Activated B cell treated with CpG ODN at 0.5 μM for 24 hours (primary cell): ENCODE measurements around the gene PDE10A. TPM values are rescaled to one million over a fixed set of nuclear protein-coding genes. Genes with fewer than 3 reads are reported as not detected.
"Not testable (repeated sequence)": the region's sequence is repeated elsewhere in the genome, so short reads cannot be mapped to it uniquely, and the experiment has no call there.

Source experiments
- ATAC-seq: fragments of 200-7000 bp; cut with Tn5 transposase; one replicate; pipeline ENCODE4 v1.10.0; 2021; ENCODE audit warnings: low read depth, mild to moderate bottlenecking, moderate library complexity
- CTCF ChIA-PET: fragments of 350-600 bp; sonication (Branson Sonifier 250); formaldehyde crosslinking; loops from one replicate; lab custom pipeline; 2021; ENCODE audit warnings: antibody characterized with exemption; lab: Charles Lee
- POLR2A ChIA-PET: fragments of 350-600 bp; sonication (Branson Sonifier 250); formaldehyde crosslinking; loops from one replicate; lab custom pipeline; 2021; ENCODE audit warnings: antibody characterized with exemption; lab: Charles Lee
- DNase-seq: peaks from one replicate; pipeline ENCODE4 v3.0.0; 2022
- H3K27ac Mint-ChIP-seq: one replicate; pipeline ENCODE4 v1.8.0; 2020; ENCODE audit warnings: mixed read lengths
- H3K27me3 Mint-ChIP-seq: one replicate; pipeline ENCODE4 v1.8.0; 2021; ENCODE audit warnings: mixed read lengths
- H3K36me3 Mint-ChIP-seq: one replicate; pipeline ENCODE4 v1.8.0; 2021; ENCODE audit warnings: low read depth, mixed read lengths
- H3K4me1 Mint-ChIP-seq: one replicate; pipeline ENCODE4 v1.8.0; 2021; ENCODE audit warnings: mixed read lengths
- H3K4me3 Mint-ChIP-seq: one replicate; pipeline ENCODE4 v1.8.0; 2020; ENCODE audit warnings: mild to moderate bottlenecking, mixed read lengths
- H3K9me3 Mint-ChIP-seq: one replicate; pipeline ENCODE4 v1.8.0; 2020; ENCODE audit warnings: mixed read lengths
- CTCF ChIP-seq: fragments of 200-600 bp; IDR thresholded peaks from one replicate; pipeline ENCODE4 v1.8.0; 2022; ENCODE audit warnings: antibody characterized with exemption, mild to moderate bottlenecking
- intact Hi-C: fragments of 100-400 bp; cut with micrococcal nuclease; formaldehyde crosslinking; loops from one replicate; pipeline ENCODE4 v1.15.1; 2024
- total RNA-seq: library from RNA; stranded (reverse); gene quantifications from 2 replicates; pipeline ENCODE4 v1.2.3, GENCODE V29; 2022

Gene PDE10A
- total RNA-seq, 1 donor from 2014 or later, result not detected

- Mint-ChIP-seq H3K27me3 (no peaks in the 10 kb centered on the region), H3K4me3 (no peak overlapping the region), H3K36me3 (no peaks in the 10 kb centered on the region), H3K27ac (no peak overlapping the region), H3K9me3 (peaks cover 5% of the 10 kb centered on the region), H3K4me1 (no peaks in the 10 kb centered on the region)
- DNase-seq (no peak), ATAC-seq (no peak)
- intact Hi-C loops, result no loop called here
- POLR2A ChIA-PET, result no interaction called here
- CTCF ChIA-PET, result no interaction called here
- TF ChIP-seq CTCF, result no peak
Observed at GRCh38 chr6:165559632-165560031, 103.4 kb downstream of the PDE10A start.

- H3K4me1 Mint-ChIP-seq, H3K27ac Mint-ChIP-seq, H3K9me3 Mint-ChIP-seq, DNase-seq, CTCF ChIA-PET, H3K27me3 Mint-ChIP-seq, intact Hi-C loops, ATAC-seq, H3K36me3 Mint-ChIP-seq, H3K4me3 Mint-ChIP-seq, POLR2A ChIA-PET: not testable (repeated sequence)
Observed at GRCh38 chr6:165558097-165558496, 104.9 kb downstream of the PDE10A start.

GRCh38 chr6:165557674-165558073 lies 105.4 kb downstream of the PDE10A start:
- no peak for ATAC-seq
- no peaks in the 10 kb centered on the region for H3K27me3 Mint-ChIP-seq
- H3K4me3 Mint-ChIP-seq, result no peak overlapping the region
- no peak overlapping the region for H3K27ac Mint-ChIP-seq
- no peak for TF ChIP-seq CTCF
- ChIA-PET POLR2A (no interaction called here), CTCF (no interaction called here)
- no peaks in the 10 kb centered on the region for H3K36me3 Mint-ChIP-seq
- peaks cover 5% of the 10 kb centered on the region for H3K9me3 Mint-ChIP-seq
- intact Hi-C loops, result no loop called here
- no peak for DNase-seq
- no peaks in the 10 kb centered on the region for H3K4me1 Mint-ChIP-seq

GRCh38 chr6:165556116-165556843 lies 106.8 kb downstream of the PDE10A start:
- ChIA-PET CTCF (no interaction called here), POLR2A (no interaction called here)
- ATAC-seq (no peak), DNase-seq (no peak)
- no peak for TF ChIP-seq CTCF
- Mint-ChIP-seq H3K4me1 (no peaks in the 10 kb centered on the region), H3K4me3 (no peak overlapping the region), H3K9me3 (peaks cover 5% of the 10 kb centered on the region), H3K27me3 (no peaks in the 10 kb centered on the region), H3K27ac (no peak overlapping the region), H3K36me3 (no peaks in the 10 kb centered on the region)
- intact Hi-C loops, result no loop called here

GRCh38 chr6:165554644-165555043 lies 108.4 kb downstream of the PDE10A start:
- H3K27ac Mint-ChIP-seq, H3K27me3 Mint-ChIP-seq, DNase-seq, H3K9me3 Mint-ChIP-seq, POLR2A ChIA-PET, H3K4me3 Mint-ChIP-seq, H3K4me1 Mint-ChIP-seq, ATAC-seq, CTCF ChIA-PET, intact Hi-C loops, H3K36me3 Mint-ChIP-seq: not testable (repeated sequence)

- DNase-seq, result no peak
- Mint-ChIP-seq H3K36me3 (no peaks in the 10 kb centered on the region), H3K4me1 (no peaks in the 10 kb centered on the region), H3K9me3 (peaks cover 2% of the 10 kb centered on the region), H3K27me3 (no peaks in the 10 kb centered on the region), H3K4me3 (no peak overlapping the region), H3K27ac (no peak overlapping the region)
- ChIA-PET POLR2A (no interaction called here), CTCF (no interaction called here)
- intact Hi-C loops, result no loop called here
- TF ChIP-seq CTCF, result no peak
- no peak for ATAC-seq
Observed at GRCh38 chr6:165552248-165552736, 110.7 kb downstream of the PDE10A start.
